ENCODE measurements around the gene PSD. TPM values are rescaled to one million over a fixed set of nuclear protein-coding genes. Genes with fewer than 3 reads are reported as not detected.

The PSD gene
- 6.1 TPM for polyA plus RNA-seq (2013, experiment 1 of 4)
- polyA plus RNA-seq (2013, experiment 2 of 4): 5.4 TPM
- 5.8 TPM for polyA plus RNA-seq (2013, experiment 3 of 4)
- polyA plus RNA-seq (2013, experiment 4 of 4): 7.0 TPM

- H3K27me3 ChIP-seq (ENCODE audit: control insufficient read depth, insufficient read depth, low read length, poor library complexity, severe bottlenecking): peaks cover 21% of the 10 kb centered on the region
- H3K36me3 ChIP-seq (ENCODE audit: control insufficient read depth, insufficient read depth, low read length): peaks cover 7% of the 10 kb centered on the region
- H3K27ac ChIP-seq (ENCODE audit: insufficient read depth, low read depth, low read length, poor library complexity, severe bottlenecking): peak within 1 kb of the TSS; percentile 68
- WGBS, 2 experiments: 1 to 2% methylated on average over 40 to 44 of the region's 45 CpGs
- peaks cover 52% of the 10 kb centered on the region for H3K4me1 ChIP-seq (ENCODE audit: control insufficient read depth, insufficient read depth, low read length)
- no peaks in the 10 kb centered on the region for H3K9me3 ChIP-seq (ENCODE audit: control insufficient read depth, low read length)
- H3K4me3 ChIP-seq (ENCODE audit: insufficient read depth, low read depth, low read length): peak within 1 kb of the TSS; percentile 89
These were observed at the start of gene PSD for GRCh38 chr10:102418622-102419268. Gene PSD (minus strand): TSS chr10:102418785. CDS start chr10:102417038, 1,747 bp downstream.

GRCh38 chr10:102467971-102468438 is 49.4 kb upstream of the PSD start:
- H3K27ac ChIP-seq (ENCODE audit: insufficient read depth, low read depth, low read length, poor library complexity, severe bottlenecking): no peak overlapping the region
- 82 to 85% methylated on average over 6 of the region's 6 CpGs for WGBS, 2 experiments
- no peaks in the 10 kb centered on the region for H3K4me1 ChIP-seq (ENCODE audit: control insufficient read depth, insufficient read depth, low read length)
- no peaks in the 10 kb centered on the region for H3K36me3 ChIP-seq (ENCODE audit: control insufficient read depth, insufficient read depth, low read length)
- no peak overlapping the region for H3K4me3 ChIP-seq (ENCODE audit: insufficient read depth, low read depth, low read length)
- H3K27me3 ChIP-seq (ENCODE audit: control insufficient read depth, insufficient read depth, low read length, poor library complexity, severe bottlenecking): peaks cover 9% of the 10 kb centered on the region
- H3K9me3 ChIP-seq (ENCODE audit: control insufficient read depth, low read length): no peaks in the 10 kb centered on the region

- 74 to 77% methylated on average over 6 of the region's 6 CpGs for WGBS, 2 experiments
- no peaks in the 10 kb centered on the region for H3K9me3 ChIP-seq (ENCODE audit: control insufficient read depth, low read length)
- peaks cover 15% of the 10 kb centered on the region for H3K27me3 ChIP-seq (ENCODE audit: control insufficient read depth, insufficient read depth, low read length, poor library complexity, severe bottlenecking)
- H3K4me1 ChIP-seq (ENCODE audit: control insufficient read depth, insufficient read depth, low read length): peaks cover 6% of the 10 kb centered on the region
- no peak overlapping the region for H3K27ac ChIP-seq (ENCODE audit: insufficient read depth, low read depth, low read length, poor library complexity, severe bottlenecking)
- H3K4me3 ChIP-seq (ENCODE audit: insufficient read depth, low read depth, low read length): no peak overlapping the region
- no peaks in the 10 kb centered on the region for H3K36me3 ChIP-seq (ENCODE audit: control insufficient read depth, insufficient read depth, low read length)
These were observed 48.7 kb upstream of the PSD start for GRCh38 chr10:102467318-102467717.

GRCh38 chr10:102465466-102465865 is 46.9 kb upstream of the PSD start:
- Histone ChIP-seq H3K36me3 (ENCODE audit: control insufficient read depth, insufficient read depth, low read length) (no peaks in the 10 kb centered on the region), H3K9me3 (ENCODE audit: control insufficient read depth, low read length) (no peaks in the 10 kb centered on the region), H3K4me3 (ENCODE audit: insufficient read depth, low read depth, low read length) (no peak overlapping the region), H3K27me3 (ENCODE audit: control insufficient read depth, insufficient read depth, low read length, poor library complexity, severe bottlenecking) (peaks cover 26% of the 10 kb centered on the region), H3K4me1 (ENCODE audit: control insufficient read depth, insufficient read depth, low read length) (peaks cover 20% of the 10 kb centered on the region), H3K27ac (ENCODE audit: insufficient read depth, low read depth, low read length, poor library complexity, severe bottlenecking) (no peak overlapping the region)
- 76 to 78% methylated on average over 3 of the region's 3 CpGs for WGBS, 2 experiments

- Histone ChIP-seq H3K4me1 (ENCODE audit: control insufficient read depth, insufficient read depth, low read length) (peaks cover 20% of the 10 kb centered on the region), H3K27ac (ENCODE audit: insufficient read depth, low read depth, low read length, poor library complexity, severe bottlenecking) (no peak overlapping the region), H3K27me3 (ENCODE audit: control insufficient read depth, insufficient read depth, low read length, poor library complexity, severe bottlenecking) (peaks cover 26% of the 10 kb centered on the region), H3K9me3 (ENCODE audit: control insufficient read depth, low read length) (no peaks in the 10 kb centered on the region), H3K36me3 (ENCODE audit: control insufficient read depth, insufficient read depth, low read length) (no peaks in the 10 kb centered on the region), H3K4me3 (ENCODE audit: insufficient read depth, low read depth, low read length) (no peak overlapping the region)
- 86 to 89% methylated on average over 10 of the region's 10 CpGs for WGBS, 2 experiments
These were observed 45.4 kb upstream of the PSD start for GRCh38 chr10:102463983-102464382.

GRCh38 chr10:102462512-102463054 is 44.0 kb upstream of the PSD start:
- Histone ChIP-seq H3K27ac (ENCODE audit: insufficient read depth, low read depth, low read length, poor library complexity, severe bottlenecking) (no peak overlapping the region), H3K27me3 (ENCODE audit: control insufficient read depth, insufficient read depth, low read length, poor library complexity, severe bottlenecking) (peaks cover 26% of the 10 kb centered on the region), H3K9me3 (ENCODE audit: control insufficient read depth, low read length) (no peaks in the 10 kb centered on the region), H3K4me1 (ENCODE audit: control insufficient read depth, insufficient read depth, low read length) (peaks cover 20% of the 10 kb centered on the region), H3K4me3 (ENCODE audit: insufficient read depth, low read depth, low read length) (no peak overlapping the region), H3K36me3 (ENCODE audit: control insufficient read depth, insufficient read depth, low read length) (no peaks in the 10 kb centered on the region)
- 68 to 74% methylated on average over 6 of the region's 6 CpGs for WGBS, 2 experiments

- WGBS, 2 experiments: 1% methylated on average over 54 of the region's 54 CpGs
- Histone ChIP-seq H3K4me1 (ENCODE audit: control insufficient read depth, insufficient read depth, low read length) (peaks cover 20% of the 10 kb centered on the region), H3K27me3 (ENCODE audit: control insufficient read depth, insufficient read depth, low read length, poor library complexity, severe bottlenecking) (peaks cover 26% of the 10 kb centered on the region), H3K27ac (ENCODE audit: insufficient read depth, low read depth, low read length, poor library complexity, severe bottlenecking) (peak overlapping the region; percentile 27), H3K36me3 (ENCODE audit: control insufficient read depth, insufficient read depth, low read length) (no peaks in the 10 kb centered on the region), H3K4me3 (ENCODE audit: insufficient read depth, low read depth, low read length) (peak overlapping the region; percentile 36), H3K9me3 (ENCODE audit: control insufficient read depth, low read length) (no peaks in the 10 kb centered on the region)
These were observed 42.8 kb upstream of the PSD start for GRCh38 chr10:102461187-102462054.

GRCh38 chr10:102460836-102461186 is 42.2 kb upstream of the PSD start:
- Histone ChIP-seq H3K27me3 (ENCODE audit: control insufficient read depth, insufficient read depth, low read length, poor library complexity, severe bottlenecking) (peaks cover 26% of the 10 kb centered on the region), H3K36me3 (ENCODE audit: control insufficient read depth, insufficient read depth, low read length) (no peaks in the 10 kb centered on the region), H3K4me3 (ENCODE audit: insufficient read depth, low read depth, low read length) (peak overlapping the region; percentile 36), H3K4me1 (ENCODE audit: control insufficient read depth, insufficient read depth, low read length) (peaks cover 20% of the 10 kb centered on the region), H3K9me3 (ENCODE audit: control insufficient read depth, low read length) (no peaks in the 10 kb centered on the region), H3K27ac (ENCODE audit: insufficient read depth, low read depth, low read length, poor library complexity, severe bottlenecking) (peak overlapping the region; percentile 27)
- 56 to 57% methylated on average over 8 of the region's 8 CpGs for WGBS, 2 experiments

- Histone ChIP-seq H3K4me3 (ENCODE audit: insufficient read depth, low read depth, low read length) (no peak overlapping the region), H3K4me1 (ENCODE audit: control insufficient read depth, insufficient read depth, low read length) (peaks cover 20% of the 10 kb centered on the region), H3K27me3 (ENCODE audit: control insufficient read depth, insufficient read depth, low read length, poor library complexity, severe bottlenecking) (peaks cover 24% of the 10 kb centered on the region), H3K27ac (ENCODE audit: insufficient read depth, low read depth, low read length, poor library complexity, severe bottlenecking) (no peak overlapping the region), H3K9me3 (ENCODE audit: control insufficient read depth, low read length) (no peaks in the 10 kb centered on the region), H3K36me3 (ENCODE audit: control insufficient read depth, insufficient read depth, low read length) (no peaks in the 10 kb centered on the region)
- 86 to 96% methylated on average over 4 of the region's 4 CpGs for WGBS, 2 experiments
These were observed 40.1 kb upstream of the PSD start for GRCh38 chr10:102458656-102459055.

GRCh38 chr10:102457591-102458150 is 39.1 kb upstream of the PSD start:
- Histone ChIP-seq H3K36me3 (ENCODE audit: control insufficient read depth, insufficient read depth, low read length) (no peaks in the 10 kb centered on the region), H3K4me1 (ENCODE audit: control insufficient read depth, insufficient read depth, low read length) (peaks cover 24% of the 10 kb centered on the region), H3K27ac (ENCODE audit: insufficient read depth, low read depth, low read length, poor library complexity, severe bottlenecking) (no peak overlapping the region), H3K27me3 (ENCODE audit: control insufficient read depth, insufficient read depth, low read length, poor library complexity, severe bottlenecking) (peaks cover 14% of the 10 kb centered on the region), H3K9me3 (ENCODE audit: control insufficient read depth, low read length) (no peaks in the 10 kb centered on the region), H3K4me3 (ENCODE audit: insufficient read depth, low read depth, low read length) (no peak overlapping the region)
- WGBS, 2 experiments: 95 to 96% methylated on average over 9 of the region's 9 CpGs
